NCI-H1048 (cell line): Measurements from ENCODE around the gene TSC22D1.

Experiments
- DNase-seq: peaks from one replicate; lab custom pipeline; 2025; lab: John Stamatoyannopoulos, UW

The TSC22D1 gene

DNA sequence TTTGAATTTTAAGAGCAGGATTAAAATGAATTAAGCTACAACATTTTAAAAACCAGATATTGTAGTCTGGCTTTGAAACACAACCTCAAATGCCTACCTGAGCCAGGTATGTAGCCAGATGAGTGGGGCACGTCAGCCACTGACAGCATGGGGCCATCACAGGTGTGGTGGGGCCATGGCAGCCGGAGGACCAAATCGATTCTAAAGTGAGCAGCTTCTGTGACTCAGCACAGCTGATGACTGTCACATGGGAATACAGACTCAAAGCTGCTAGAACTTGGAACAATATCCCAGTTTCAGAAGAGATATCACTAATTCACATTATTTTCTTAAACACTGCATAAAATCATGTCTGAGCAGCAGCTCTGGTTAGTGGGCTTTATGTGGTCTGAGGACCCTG is 149.7 kb downstream of the TSC22D1 start:
- DNase-seq: no peak

GRCh38 chr13:44425815-44426078 is 150.4 kb downstream of the TSC22D1 start:
- DNase-seq: no peak

DNA sequence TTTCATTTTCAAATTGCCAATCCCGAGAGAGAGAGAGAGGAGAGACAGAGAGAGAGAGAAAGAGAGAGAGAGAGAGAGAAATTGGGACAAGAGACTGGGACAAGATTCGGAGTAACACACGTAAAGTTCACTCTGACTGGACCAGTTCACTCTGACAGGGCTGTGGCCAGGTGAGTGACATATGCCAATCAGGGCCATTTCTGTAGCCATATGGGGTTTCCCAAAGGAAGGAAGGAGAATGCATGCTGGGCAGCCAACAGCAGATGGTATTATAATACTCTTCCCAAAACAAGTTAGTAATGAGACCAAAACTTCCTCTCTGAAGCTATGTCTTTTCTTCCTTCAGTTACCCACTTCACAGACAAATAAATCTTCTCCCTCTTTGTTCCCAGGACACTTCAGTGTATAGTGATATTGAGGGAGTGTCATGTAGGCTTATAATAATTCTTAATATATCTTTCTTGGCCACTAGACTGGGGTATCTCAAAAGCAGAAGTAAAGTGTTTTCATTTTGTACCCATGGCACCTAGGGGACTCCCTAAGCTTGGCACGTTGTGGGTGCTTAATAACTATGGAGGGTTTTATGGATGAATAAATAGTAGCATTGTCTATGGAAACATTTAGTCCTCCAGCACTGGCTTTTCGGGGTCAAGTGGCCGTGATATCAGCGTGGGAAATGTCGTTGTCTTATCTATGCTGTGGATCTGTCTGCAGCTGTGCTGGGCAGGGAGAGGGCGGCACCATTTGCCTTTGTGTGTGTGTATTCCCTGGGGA is 150.9 kb downstream of the TSC22D1 start:
- DNase-seq: no peak

DNA sequence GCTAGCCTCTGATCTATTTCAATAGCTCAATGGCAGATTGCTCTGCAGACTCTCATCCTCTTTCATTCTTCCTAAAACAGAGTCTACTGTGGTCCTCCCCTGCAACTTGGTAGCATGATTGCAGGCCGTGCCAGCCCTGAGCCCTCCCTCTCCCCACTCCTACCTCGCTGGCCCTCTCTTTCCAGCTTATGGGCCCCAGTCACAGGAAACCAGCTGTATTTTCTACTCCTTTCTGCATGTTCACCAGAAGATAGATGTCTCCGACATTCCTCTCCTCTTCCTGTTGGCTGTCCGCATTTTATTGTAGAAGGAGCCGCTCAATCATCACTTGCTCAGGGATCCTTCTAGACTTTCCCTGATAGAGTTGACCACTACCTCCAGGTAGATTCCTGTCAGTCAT is 152.3 kb downstream of the TSC22D1 start:
- DNase-seq: no peak

- no peak for DNase-seq
These were observed 153.1 kb downstream of the TSC22D1 start for GRCh38 chr13:44422755-44423643.

DNA sequence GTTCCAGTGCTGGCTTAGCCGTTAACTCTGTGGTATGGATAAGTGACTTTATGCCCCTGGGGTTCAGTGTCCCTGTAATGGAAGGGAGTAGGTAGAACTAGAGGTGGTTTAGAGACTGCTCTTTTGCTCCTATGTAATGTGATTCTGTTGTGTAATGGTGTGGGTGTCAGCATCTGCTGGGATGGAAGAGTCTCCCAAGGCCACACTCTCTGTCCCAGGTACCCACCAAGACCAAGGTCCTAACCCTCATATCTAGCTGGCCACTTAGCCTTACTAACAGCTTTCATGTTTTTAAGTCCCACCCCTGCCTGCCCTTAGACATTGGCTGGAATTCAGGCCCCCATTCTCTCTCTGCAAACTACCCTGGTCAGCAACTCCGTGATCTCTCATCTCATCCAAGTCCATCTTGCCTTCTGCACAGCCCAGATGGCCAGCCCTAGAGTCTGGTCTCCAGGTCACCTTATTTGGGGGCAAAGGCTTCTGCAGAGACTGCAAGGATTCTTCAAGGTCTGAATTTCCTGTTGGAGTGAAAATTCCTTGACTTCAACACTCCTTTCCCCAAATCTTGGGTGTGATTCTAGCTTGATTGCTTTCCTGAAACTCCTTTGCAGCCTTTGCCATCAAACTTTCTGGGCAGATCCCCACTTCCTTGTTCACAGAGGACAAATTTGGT is 154.1 kb downstream of the TSC22D1 start:
- no peak for DNase-seq

GRCh38 chr13:44420376-44421220 is 155.5 kb downstream of the TSC22D1 start:
- DNase-seq: no peak

DNA sequence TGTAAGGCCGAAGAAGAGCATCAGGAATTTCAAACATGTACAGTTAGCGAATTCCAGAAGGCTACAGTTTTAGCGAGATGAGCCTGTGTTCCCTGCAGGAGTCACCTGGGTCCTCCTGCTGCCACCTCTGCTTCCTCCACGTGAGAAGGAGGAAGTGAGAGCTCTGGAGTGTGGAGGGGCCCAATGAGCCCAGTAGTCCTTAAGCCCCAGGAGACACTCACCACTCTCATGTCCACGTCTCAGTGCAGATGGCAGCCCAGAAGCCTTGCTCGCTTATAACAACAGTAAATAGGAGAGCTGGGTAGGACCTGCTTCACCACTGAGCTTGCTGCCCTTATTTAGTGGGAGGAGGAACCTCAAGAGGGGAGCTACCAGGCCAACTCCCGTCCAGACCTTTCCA is 158.3 kb downstream of the TSC22D1 start:
- no peak for DNase-seq

DNA sequence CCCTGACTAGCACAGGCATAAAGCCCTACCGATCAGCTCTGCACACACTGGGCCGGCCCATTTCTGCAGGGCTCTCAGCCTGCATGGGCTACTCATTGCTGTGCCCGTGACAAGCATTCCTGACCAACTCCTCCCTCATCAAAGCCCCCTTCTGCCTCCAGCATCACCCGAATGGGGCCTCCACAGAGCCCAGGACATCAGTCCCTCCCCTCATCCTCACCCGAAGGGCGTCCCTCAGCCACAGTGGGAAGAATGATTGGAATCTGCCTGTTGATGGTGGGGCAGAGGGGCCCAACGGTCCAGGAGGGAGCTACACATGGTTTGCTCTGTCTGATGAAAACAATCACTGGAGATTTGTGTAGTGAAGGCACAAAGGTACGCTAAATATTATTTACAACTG is 158.7 kb downstream of the TSC22D1 start:
- DNase-seq: no peak

- no peak for DNase-seq
These were observed 159.4 kb downstream of the TSC22D1 start for GRCh38 chr13:44416744-44417143.

DNA sequence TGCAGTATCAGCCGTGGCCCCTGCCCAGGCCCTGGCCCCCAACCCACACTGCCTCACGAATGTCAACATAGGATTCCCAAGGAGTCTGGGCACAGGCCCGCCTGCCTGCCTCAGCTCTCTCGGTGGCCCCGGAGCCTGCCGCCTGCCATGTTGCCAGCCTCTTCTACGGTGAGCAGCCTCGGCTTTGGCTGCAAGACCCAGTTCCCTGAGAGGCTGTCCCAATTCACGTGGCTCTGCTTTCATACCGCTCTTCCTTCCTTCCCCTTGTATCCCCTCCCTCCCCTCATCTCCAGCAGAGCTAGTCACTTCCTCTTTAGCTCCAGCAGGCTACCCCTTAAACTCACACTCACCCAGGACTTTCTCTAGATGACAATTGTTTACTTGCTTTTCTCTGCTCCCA is 159.8 kb downstream of the TSC22D1 start:
- DNase-seq: no peak

DNA sequence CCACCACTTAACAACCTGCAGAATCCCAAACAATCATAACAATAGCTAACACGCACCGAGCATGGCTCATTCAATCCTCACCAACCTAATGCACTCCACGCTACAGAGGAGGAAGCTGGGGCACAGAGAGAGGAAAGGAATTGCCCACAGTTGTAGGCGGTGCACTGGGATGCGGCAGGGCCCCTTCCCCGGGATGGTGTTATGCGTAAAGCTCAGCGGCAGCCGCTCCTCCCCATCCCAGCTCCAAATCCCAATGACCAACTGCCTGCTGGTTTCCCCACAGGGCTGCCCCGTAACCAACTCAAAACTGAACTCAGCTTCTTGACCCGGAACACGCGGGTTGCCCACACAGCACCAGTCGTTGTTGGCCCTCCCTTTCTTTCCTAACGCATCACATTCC is 160.3 kb downstream of the TSC22D1 start:
- DNase-seq: no peak

DNA sequence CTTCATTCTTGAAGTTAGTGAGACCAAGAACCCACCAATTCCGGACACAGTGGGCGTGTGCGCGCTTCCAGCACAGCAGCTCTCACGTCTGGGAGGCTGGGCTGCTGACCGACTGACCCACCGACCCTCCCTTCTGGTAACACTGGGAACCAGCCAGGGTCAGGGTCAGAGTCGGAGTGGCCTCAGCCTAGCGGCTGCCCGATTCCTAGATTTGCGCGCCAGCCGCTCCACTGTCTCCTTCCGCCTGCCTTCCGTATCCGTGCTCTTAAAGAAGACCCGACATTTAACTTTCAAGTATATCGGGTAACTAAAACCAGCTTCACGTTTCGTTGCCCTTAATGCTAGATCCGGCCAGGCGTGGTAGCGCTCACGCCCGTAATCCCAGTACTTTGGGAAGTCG is 161.4 kb downstream of the TSC22D1 start:
- no peak for DNase-seq

DNA sequence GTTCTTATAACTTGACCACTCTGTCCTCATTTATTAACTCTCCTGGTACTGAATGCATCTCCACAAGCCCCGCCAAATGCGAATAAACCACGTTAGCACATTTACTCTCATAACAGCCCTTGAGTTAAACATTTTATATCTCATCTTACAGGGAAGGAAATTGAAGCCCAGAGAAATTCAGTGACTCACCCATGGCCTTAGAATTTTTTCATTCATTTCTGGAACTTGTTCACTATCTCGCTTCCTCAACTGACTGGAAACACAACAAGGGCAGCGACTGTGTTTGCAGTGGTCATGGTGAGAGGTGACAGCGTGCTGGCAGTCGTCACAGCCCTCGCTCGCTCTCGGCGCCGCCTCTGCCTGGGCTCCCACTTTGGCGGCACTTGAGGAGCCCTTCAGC is 163.0 kb downstream of the TSC22D1 start:
- no peak for DNase-seq

- DNase-seq: no peak
These were observed 163.7 kb downstream of the TSC22D1 start for GRCh38 chr13:44412346-44412935.

DNA sequence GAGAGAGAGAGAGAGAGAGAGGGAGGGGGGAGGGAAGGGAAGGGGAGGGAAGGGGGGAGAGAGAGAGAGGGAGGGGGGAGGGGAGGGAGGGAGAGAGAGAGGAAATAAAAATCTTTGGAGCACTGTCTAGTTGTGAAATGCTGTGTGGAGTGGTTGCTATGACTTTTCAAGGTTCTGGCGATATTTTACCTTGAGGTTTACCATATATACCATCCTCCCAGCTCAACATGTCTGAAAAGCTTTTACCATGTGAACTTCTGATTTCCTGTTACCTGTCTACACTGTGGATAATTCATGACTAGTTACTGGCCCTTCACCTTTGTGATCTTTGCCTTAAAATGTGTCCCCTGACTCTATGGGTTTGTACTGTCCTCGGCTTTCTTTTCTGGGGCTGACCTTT is 164.3 kb downstream of the TSC22D1 start:
- no peak for DNase-seq

GRCh38 chr13:44410328-44410859 is 165.7 kb downstream of the TSC22D1 start:
- no peak for DNase-seq

GRCh38 chr13:44409595-44409994 is 166.5 kb downstream of the TSC22D1 start:
- no peak for DNase-seq

DNA sequence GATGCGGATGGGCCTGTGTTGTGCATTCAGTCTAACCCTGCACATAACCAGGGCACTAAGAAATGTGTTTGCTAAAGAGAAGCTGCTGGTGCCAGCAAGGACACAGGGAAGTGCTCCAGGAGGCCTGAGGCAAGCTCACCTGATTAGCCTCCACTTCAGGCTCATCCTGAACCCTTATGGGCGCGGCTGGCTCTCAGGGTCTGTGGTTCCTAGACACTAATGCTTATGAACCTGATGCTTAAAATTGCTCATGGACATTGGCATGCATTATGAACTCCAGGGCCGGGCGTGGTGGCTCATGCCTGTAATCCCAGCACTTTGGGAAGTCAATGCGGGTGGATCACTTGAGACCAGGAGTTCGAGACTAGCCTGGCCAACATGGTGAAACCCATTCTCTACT is 168.2 kb downstream of the TSC22D1 start:
- no peak for DNase-seq

- no peak for DNase-seq
These were observed 168.8 kb downstream of the TSC22D1 start for GRCh38 chr13:44407379-44407778.

- no peak for DNase-seq
These were observed 169.5 kb downstream of the TSC22D1 start for GRCh38 chr13:44406617-44407016.
